HuH-7.5 (cell line): ENCODE results near the gene FRMD8.

Experiments
- DNase-seq: peaks from one replicate; pipeline ENCODE4 v3.0.0; 2011; ENCODE audit warnings: low spot score

The FRMD8 gene

DNA sequence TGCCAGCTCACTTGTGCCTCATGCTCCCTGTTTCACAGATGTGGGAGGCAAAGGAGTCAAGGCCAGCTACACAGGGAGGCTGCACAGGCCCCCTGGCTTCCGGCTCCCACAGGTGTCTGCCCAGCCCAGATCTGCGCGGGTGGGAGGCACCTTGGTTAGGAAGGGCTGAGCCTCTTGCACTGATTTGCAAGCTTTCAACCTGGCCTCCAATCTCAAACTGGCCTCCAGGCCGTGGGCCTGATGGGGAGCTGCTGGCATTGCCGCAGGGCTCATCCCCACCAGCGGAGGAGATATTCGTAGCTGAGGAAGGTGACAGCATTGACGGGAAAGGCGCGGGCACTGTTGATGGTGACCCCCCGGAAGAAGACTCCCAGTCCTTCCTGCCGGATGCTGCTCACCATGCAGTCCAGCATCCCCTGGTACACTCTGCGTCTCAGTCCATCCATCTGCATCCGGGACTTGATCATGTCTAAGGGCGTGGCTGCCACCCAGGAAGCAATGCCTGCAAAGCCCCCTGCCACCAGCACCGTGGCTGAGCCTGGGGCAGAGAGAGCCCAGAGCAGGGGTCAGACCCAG is 10.2 kb upstream of the FRMD8 start:
- DNase-seq: no peak

DNA sequence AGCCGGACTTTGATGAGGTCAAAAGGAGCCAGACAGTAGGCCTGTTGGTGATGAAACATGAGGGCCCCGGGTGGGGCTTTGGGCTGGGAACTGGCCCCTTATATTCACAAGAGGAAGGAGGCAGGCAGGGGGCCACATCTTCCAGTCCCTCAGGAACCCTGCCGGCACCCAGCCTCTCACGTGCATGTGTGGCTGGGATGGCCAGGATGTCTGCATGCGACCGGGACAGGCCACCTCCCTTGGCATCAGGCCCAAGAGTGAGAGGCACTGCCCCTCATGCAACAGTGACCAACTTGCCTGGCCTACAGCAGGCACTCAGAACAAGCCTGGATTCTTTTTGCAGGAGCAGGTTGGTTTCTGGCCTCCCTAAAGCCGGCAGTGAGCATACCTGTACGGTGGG is 9.4 kb upstream of the FRMD8 start:
- DNase-seq: no peak

DNA sequence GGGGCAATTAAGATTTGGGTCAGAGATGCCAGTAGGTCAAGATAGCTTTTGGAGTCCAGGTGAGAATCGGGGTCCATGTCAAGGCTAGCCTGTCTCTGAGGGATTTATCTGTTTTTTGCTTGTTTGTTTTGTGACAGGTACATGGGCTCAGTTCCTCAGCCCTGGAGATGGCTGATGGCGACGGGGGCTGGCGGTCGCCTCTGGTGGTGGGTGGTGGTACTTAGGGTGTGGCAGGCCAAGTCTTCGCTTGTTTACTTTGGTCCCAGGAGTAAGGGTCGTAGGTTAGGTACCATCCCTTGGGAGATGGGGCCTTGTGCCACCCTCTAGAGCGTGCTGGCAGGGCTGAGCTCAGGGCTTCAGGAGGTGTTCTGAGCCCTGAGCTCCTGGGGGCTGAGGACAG is 8.7 kb upstream of the FRMD8 start:
- DNase-seq: no peak

DNA sequence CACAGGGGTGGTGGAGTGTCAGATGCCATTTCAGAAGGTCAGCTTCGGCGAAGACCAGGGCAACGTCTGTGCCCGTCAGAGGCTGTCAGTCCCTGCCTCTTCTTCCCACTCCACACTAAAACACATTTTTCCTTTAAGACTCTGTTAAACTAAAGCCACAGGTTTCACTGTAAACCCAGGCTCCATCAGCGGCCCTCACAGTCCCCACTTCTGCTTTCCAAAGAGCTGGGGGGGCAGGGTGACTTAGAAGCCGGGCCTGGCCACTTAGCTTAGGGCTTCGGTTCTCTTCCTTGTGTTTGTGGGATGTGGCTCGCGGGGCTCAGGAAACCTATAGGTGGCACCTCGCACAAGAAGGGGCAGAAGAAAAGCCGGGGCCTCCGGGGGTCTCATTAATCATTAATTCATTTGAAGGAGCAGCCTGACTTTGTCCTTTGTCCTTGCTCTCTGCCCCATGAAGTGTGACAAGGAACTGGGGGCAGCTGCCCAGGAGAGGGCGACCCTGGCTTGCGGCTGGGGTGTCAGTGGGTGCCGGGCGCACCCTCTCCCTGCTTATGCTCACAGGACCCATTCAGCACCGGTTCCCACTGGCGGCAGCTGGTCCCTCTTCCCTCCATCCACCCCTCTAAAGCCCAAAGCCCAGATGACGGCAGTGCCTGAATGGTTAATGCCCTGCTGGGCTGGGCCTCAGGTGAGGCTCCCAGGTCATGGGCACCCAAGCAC is 8.1 kb upstream of the FRMD8 start:
- DNase-seq: no peak

DNA sequence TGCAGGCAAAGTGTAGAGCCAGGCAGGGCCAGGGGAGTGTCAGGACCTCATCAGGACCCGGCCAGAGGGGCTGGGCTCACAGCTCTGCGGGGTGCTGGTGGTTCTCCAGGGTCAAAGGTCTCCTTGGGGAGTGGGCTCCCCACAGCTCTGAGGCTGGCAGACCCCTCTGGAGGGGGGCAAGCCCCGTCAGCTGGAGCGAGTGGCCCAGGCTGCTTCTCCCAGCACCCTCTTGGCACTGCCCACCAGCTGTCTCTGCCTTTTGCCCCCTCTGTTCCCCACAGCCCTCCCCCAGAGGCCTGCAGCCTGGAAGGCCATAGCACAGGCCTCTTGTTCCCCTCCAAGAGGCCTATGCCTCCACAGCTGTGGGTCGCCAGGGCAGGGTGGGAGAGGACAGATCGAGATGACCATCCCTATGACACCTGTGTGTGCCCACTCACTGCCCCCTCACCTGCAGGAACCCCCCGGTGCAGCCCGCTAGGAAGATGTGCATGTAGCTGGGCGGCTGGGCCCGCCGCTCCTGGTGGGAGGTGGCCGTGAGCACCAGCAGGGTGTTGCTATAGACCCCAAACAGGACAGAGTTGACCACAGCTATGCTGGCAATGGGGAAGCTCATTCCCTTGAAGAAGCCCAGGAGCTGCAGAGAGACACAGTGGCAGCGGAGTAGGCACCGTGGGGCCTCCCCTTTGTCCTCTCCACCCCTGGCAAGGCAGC is 7.4 kb upstream of the FRMD8 start:
- DNase-seq: no peak

DNA sequence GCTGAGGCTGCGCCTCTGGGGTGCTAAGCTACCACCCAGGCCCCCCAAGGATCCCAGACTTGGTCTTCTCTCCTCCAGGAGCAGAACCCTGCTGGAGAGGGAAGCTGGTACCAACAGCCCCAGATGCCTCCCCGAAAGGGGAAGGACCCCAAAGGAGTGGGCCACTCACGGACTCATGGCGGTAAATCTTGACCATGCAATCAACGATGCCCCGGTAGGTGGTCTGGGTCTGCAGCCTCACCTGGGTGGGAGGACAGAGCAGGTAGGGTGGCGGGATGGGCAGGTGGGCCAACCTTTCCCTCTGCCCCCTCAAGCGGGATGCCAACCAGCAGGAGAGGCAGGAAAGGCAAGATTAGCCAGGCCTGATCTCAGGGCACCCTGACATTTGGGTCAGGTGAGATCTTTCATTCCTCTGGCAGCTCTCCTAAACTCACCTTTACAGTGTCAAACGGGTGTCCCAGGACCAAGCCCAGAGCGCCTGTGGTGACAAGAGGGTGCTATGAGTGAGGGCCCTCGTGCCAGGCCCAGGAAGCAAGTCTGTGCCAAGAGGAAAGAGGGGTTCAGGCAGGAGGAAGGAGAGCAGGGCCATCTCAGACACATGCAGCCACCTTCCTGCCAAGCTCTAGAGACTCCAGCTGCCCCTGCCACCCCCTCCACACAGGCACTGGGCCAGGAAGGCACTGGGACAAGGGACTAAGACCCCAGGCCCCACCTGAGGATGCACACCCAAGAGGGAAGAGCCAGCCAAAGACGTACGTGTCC is 6.6 kb upstream of the FRMD8 start:
- DNase-seq: no peak

DNA sequence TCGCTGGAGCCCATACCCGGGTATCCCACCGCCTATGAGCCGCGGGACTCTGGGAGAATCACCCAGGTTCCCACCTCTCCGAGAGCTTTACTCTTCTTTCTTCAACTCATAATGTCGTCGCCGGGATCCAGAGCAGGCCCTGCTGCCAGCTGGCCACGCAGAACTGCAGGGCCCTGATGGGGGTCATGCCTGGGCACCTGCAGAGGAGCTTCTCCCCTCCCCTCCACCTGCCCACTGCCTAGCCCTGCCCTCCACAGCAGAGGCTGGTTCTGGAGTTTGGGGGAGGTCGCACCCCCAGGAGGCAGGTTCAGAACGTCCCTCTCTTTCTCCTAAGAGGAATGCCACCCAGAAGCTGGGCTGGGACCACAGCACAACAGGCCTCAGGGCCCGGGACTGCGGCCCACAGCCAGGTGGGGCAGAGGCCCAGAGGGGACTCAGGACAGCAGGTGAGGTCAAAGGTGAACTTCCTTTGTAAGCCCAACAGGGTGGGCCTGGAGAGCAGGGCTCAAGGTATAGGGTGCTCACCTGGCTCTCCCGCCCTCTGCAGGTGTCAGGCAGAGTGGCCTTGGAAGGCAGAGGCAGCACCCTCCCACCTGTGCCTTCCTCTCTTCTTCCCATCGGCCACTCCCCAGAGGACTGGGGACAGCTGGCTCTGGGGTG is 5.8 kb upstream of the FRMD8 start:
- no peak for DNase-seq

DNA sequence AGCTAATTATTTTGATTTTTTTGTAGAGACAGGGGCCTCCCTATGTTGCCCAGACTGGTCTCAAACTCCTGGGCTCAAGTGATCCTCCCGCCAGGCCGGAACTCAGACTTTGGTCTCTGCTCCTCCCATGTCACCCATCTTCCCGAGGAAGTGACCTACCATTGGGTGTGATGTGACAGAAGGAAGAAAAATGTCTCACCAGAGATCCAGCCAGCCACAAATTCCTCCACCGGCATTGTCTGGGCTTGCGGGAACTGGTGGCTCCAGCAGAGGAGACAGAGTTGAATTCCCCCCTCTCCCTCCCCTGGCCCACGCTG is 4.8 kb upstream of the FRMD8 start:
- DNase-seq: no peak

DNA sequence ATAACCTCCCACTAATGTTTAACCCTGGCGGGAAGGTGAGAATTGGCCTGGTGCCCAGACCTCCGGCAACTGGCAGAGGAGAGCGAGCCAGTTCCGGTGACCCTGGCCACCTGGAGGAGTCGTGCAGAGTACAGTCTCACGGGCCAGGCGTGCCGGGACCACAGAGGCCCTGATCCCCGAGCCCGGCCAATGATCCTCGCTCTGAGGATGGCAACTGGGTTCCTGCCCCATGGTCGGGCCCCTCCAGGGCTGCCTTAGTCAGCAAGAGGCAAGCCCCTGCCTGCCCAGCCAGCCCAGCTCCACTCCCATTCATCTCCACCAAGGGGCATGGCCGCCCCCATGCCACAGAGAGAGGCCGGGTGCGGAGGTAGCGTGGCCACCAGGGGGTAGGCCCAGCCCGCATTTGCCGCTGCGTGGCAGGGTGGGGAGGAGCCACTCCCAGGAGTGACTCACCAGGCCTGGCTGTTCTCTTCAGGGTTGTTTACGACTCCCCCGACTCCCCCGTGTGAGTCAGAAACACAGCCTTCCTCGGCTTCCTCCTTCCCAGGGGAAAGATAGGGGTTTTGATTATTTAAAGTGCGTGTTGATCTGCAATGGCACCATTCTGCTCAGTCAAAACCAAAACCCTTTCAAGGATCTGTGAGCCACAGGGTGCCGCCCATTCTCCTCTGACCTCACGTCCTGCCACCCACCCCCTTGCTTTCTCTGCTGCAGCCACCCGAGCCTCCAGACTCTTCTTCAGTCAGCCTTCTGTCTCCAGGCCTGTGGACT is 4.2 kb upstream of the FRMD8 start, which contains the start of gene SLC25A45:
Gene SLC25A45, minus strand, starts transcription at position 614 of the 771 bp plus-strand sequence. CDS start 695 bp downstream, outside the sequence.
- DNase-seq: peak; percentile 40

DNA sequence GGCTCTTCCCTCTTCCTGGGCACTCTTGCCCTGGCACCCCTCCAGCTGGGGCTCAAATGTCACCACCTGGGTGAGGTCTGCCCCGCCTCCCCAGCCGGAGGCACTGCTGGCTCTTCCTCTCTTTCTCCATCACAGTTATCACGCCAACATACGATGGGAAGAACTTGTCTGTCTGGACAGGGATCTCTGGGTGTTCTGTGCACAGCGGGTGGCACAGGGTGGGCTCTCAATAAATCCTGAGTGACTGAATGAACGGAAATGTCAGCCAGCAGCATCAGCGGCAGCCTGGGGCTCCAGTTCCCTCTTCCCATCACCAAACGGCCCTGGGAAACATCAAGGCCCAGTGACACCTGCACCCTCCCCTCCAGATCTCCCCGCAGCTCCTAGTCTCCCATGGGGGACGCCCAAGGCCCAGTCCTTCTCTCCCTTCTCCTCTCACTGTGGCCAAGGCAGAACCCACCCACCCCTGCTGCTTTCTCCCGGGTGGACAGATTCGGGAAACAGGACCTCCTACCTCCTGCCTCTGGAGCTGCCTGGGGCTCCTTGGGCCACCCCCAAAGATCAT is 3.6 kb upstream of the FRMD8 start:
- DNase-seq: no peak

DNA sequence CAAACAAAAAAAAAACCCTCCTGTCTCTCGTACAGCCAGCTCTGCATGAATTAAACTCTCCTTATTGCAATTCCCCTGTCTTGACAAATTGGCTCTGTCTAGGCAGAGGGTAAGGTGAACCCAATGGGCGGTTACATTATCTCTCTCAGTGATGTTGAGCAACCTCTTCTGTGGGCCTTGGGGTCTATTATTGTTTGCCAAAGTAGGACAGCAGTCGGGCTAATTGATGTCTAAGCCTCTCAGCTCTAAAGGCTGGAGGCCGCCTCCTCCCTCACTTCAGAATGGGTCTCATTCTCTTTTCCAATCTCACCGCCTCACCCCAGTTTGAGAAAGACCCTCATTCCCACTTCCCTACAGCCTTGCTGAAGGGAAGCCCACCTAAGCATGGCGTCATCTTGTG is 2.7 kb upstream of the FRMD8 start:
- no peak for DNase-seq

DNA sequence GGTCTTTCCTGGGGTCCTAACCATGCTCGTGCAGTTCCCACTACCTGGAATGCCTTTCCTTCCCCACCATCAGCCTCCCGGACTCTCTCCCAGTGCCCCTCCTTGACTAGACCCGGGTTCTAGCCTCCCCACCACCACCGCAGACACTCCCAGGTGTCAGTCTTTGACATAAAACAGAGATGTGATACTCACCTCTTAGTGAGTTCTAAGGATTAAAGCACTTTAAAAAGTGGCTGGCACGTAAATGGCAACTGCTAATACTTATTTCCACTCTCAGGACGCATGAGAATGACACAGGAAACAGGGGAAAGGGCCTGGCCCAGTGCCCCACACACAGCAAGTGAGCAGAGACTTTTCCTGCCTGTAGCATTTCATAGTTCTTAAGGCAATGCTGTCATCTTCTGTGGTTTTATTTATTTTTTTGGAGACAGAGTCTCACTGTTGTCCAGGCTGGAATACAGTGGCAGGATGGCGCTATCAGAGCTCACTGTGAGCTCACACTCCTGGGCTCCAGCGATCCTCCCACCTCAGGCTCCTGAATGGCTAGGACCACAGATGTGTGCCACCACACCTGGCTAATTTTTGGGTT is 2.0 kb upstream of the FRMD8 start:
- no peak for DNase-seq

DNA sequence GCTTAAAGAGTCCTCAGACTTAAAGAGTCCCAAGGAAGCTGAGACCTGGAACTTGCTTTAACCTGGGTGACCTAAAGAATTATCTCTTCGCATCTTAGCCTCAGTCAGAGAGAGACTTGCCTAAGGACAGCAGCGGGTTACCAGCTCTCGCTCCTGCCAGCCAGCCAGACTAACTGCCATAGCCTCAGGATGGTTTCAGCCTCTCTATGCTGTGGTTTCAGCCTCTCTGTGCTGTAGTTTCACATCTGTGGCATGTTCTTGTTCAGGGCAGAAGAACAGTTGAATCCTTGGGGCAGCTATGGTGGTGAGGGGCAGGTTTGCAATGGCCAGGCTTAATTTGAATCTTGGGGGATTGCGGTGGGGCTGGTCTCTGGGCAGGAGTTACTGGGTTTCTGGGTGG is 2.3 kb downstream of the FRMD8 start:
- DNase-seq: no peak

DNA sequence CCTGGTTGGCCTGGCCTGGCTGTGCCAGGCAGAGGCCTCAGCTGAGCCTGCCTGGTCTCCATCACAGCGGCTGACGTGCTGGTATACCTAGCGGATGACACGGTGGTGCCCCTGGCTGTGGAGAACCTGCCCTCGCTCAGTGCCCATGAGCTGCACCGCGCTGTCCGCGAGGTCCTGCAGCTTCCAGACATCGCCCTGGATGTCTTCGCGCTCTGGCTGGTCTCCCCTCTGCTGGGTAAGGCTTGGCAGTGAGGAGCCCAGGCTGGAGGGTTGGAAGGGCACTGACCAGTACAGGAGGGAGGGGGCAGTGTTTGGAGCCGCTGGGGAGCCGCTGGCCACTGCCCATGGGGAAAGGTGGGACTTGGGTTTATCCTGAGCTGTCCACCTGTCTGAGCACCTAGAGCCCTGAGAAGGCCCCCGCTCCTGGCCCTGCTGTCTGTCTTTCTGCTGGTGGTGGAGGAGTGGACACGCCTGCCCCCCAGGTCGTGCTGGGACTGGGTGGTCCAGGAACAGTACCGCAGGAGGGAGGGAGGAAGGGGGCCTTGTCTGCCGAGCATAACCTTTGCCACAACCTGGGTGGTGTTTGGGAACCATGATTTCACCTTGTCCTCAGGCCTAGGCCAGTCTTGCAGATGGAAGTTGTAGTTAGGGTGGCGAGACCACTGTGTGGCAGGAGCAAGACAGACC is 3.0 kb downstream of the FRMD8 start:
- DNase-seq: no peak

DNA sequence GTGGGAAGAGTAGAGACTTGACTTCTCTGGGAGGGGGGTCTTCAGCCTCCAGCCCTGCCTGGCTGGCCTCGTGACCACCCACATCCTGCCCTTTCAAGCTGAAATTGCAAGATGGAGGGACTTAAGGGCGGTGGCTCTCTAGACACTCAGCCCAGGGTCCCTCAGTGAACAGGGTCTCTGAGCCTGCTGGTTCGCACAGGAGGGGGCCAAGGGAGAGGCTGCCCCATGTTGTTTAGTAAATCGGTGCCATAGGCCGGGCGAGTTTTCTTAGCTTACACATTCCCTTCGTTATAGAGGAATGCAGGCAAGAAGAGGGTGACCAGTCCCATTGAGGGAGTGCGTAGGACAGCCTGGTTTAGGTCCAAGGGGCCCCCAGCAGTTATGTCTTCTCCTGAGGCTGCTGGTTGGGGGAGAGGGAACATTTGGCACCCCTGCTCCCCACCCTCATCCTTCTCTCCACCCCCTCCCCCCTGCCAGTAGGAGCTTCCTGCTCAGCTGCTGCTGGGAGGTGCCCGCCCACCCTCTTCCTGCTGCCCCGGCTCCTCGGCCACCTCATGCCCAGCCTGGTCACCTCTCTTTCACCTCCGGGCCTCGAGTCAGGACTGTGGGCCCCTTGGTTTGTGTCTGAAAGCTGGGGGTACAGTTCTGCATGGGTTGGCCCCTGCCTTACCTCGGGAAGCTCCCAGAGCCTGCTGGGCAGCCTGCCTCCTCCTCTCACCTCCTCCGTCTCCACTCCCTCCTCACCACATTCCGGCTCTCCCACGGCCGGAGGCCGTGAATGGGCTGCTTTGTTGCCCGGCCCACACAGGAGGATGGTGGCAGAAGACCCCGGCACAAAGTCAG is 3.9 kb downstream of the FRMD8 start:
- no peak for DNase-seq

DNA sequence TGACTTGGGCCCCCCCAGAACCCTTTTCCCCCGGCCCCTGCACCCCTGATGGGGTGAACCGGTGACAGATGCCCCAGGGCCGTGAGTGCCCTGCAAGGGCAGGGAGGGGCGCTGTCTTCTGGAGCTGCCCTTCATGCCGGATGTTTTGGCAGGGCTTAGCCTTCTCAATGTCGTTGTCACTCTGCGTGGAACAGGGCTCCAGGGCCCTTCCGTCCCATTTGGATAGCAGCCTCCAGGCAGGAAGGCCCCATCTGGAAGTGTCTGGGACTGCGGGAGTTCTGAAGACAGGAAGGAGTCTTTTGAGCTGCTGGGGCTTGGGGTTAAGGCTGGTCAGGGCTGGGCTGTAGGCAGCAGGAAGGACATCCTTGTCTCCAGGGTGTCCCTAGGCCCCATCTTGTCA is 4.6 kb downstream of the FRMD8 start:
- DNase-seq: peak; percentile 28

DNA sequence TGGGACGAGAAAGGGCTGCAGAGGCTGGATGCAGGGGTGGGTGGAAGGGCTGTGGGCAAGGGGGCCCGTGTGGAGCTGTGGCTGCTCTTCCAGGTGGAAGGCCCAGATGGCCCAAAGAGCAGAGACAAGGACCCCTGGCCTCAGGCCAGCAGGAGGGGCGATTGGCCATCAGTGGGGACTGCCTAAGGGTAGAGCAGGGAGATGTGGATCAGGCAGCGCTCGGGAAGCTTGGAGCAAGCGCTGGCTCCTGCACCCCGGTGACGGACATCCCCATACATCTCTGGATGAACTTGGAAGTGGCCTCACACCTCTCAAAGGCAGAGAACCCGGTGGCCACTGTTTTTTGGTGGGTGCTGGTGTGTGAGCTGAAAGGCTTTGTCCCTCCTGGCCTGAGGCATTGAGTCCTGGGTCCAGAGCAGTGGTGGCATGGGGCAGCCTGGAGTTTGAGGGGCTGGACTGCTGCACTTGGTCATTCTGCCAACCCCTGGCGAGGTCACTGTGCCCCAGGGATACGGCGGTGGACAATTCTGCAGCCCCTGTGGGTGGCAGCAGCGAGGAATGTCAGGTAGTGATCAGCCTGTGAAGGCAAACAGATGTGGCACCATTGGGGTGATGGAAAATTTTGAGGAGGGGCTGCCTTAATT is 5.9 kb downstream of the FRMD8 start:
- no peak for DNase-seq

DNA sequence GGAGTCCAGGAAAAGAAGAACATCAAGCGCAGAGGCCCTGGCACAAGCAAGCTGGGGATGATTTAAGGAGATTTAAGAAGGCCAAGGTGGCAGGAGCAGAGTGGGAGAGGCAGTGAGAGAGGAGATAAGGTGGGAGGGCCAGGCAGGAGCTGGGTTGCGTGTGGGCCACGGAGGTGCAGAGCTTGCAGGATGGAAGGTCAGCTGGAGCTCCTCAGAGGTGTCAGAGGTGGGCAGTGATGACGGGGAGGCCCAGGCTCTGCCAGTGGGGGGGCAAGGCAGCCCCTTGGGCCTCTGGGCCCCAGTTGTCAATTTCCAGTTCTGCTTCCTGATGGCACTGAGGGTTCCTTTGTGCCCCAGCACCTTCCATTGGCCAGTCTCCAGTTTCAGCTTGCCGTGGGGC is 6.5 kb downstream of the FRMD8 start:
- no peak for DNase-seq
